Nephron progenitor cell (in vitro differentiated cells): Measurements from ENCODE around the gene UPF3B.

ENCODE experiments used
- DNase-seq: peaks from one replicate; pipeline ENCODE4 v3.0.0; 2021
- H3K27ac Mint-ChIP-seq: 2 replicates; pipeline ENCODE4 v1.8.0; 2021; ENCODE audit warnings: mild to moderate bottlenecking, moderate library complexity, mixed read lengths
- H3K27me3 Mint-ChIP-seq: 2 replicates; pipeline ENCODE4 v1.8.0; 2021; ENCODE audit warnings: mild to moderate bottlenecking, low read depth, mixed read lengths; ENCODE audit not compliant: poor library complexity
- H3K36me3 Mint-ChIP-seq: 2 replicates; pipeline ENCODE4 v1.8.0; 2021; ENCODE audit warnings: low read depth, mixed read lengths
- H3K4me1 Mint-ChIP-seq: 2 replicates; pipeline ENCODE4 v1.8.0; 2021; ENCODE audit warnings: mixed read lengths
- H3K4me3 Mint-ChIP-seq: 2 replicates; pipeline ENCODE4 v1.8.0; 2021; ENCODE audit warnings: mild to moderate bottlenecking, moderate library complexity, mixed read lengths
- H3K9me3 Mint-ChIP-seq: 2 replicates; pipeline ENCODE4 v1.8.0; 2021; ENCODE audit warnings: mild to moderate bottlenecking, moderate library complexity, mixed read lengths
- CTCF ChIP-seq: fragments of 200-600 bp; sonication (generic); IDR thresholded peaks from 2 replicates; pipeline ENCODE4 v1.5.0; 2021; ENCODE audit warnings: antibody characterized with exemption

The UPF3B gene

GRCh38 chrX:119871599-119872395, 19.0 kb upstream of the UPF3B start, which contains the start of the genes NDUFA1 and RNF113A:
NDUFA1 (plus strand) TSS chrX:119871832; CDS start chrX:119871912, 80 bp downstream.
RNF113A (minus strand) TSS chrX:119871733; CDS start chrX:119871613, 120 bp downstream.
- Mint-ChIP-seq H3K4me3 (peak within 1 kb of the TSS; percentile 94), H3K27ac (peak within 1 kb of the TSS; percentile 92), H3K9me3 (peaks cover 48% of the 10 kb centered on the region), H3K4me1 (peaks cover 15% of the 10 kb centered on the region), H3K27me3 (peaks cover 2% of the 10 kb centered on the region), H3K36me3 (peaks cover 14% of the 10 kb centered on the region)
- peak; percentile 73 for DNase-seq
- TF ChIP-seq CTCF, result no peak

GRCh38 chrX:119871245-119871598, 18.5 kb upstream of the UPF3B start:
- no peak for DNase-seq
- peak overlapping the region; percentile 92 for H3K27ac Mint-ChIP-seq
- peak overlapping the region; percentile 94 for H3K4me3 Mint-ChIP-seq
- H3K4me1 Mint-ChIP-seq, result peaks cover 15% of the 10 kb centered on the region
- peaks cover 51% of the 10 kb centered on the region for H3K9me3 Mint-ChIP-seq
- no peak for TF ChIP-seq CTCF
- H3K27me3 Mint-ChIP-seq, result peaks cover 5% of the 10 kb centered on the region
- peaks cover 13% of the 10 kb centered on the region for H3K36me3 Mint-ChIP-seq

- H3K36me3 Mint-ChIP-seq, result peaks cover 9% of the 10 kb centered on the region
- no peak for TF ChIP-seq CTCF
- H3K9me3 Mint-ChIP-seq, result peaks cover 48% of the 10 kb centered on the region
- peak overlapping the region; percentile 92 for H3K27ac Mint-ChIP-seq
- peak overlapping the region; percentile 94 for H3K4me3 Mint-ChIP-seq
- H3K4me1 Mint-ChIP-seq, result peaks cover 15% of the 10 kb centered on the region
- DNase-seq, result peak; percentile 17
- peaks cover 5% of the 10 kb centered on the region for H3K27me3 Mint-ChIP-seq
Measured at GRCh38 chrX:119870626-119871131, 17.9 kb upstream of the UPF3B start.

- peaks cover 24% of the 10 kb centered on the region for H3K4me1 Mint-ChIP-seq
- H3K36me3 Mint-ChIP-seq, result peaks cover 22% of the 10 kb centered on the region
- no peak for TF ChIP-seq CTCF
- peak overlapping the region; percentile 99 for H3K27ac Mint-ChIP-seq
- peaks cover 16% of the 10 kb centered on the region for H3K27me3 Mint-ChIP-seq
- H3K4me3 Mint-ChIP-seq, result peak overlapping the region; percentile 91
- peak; percentile 17 for DNase-seq
- H3K9me3 Mint-ChIP-seq, result peaks cover 63% of the 10 kb centered on the region
Measured at GRCh38 chrX:119853444-119853843, 681 bp upstream of the UPF3B start.

GRCh38 chrX:119833905-119834304, 18.9 kb downstream of the UPF3B start:
- Mint-ChIP-seq H3K27me3 (no peaks in the 10 kb centered on the region), H3K4me1 (no peaks in the 10 kb centered on the region), H3K27ac (no peak overlapping the region), H3K9me3 (peaks cover 58% of the 10 kb centered on the region), H3K4me3 (no peak overlapping the region), H3K36me3 (peaks cover 80% of the 10 kb centered on the region)
- DNase-seq, result no peak
- TF ChIP-seq CTCF, result no peak
